GM13976 (cell line): Measurements from ENCODE around the gene GPN2.
A peak's percentile ranks its signal among the peaks of the same experiment; 100 is the strongest.

Experiments
- DNase-seq: peaks from one replicate; pipeline ENCODE4 v3.0.0; 2012; ENCODE audit warnings: low spot score
- CTCF ChIP-seq: IDR thresholded peaks from 2 replicates; pipeline ENCODE4 v1.5.1; 2012; ENCODE audit warnings: borderline replicate concordance, mild to moderate bottlenecking; ENCODE audit not compliant: insufficient read depth; ENCODE audit errors: extremely low read depth, missing control alignments, control extremely low read depth
- in situ Hi-C: fragments of 300-500 bp; cut with MboI; formaldehyde crosslinking; loops from one replicate; pipeline ENCODE4 v1.12.0; 2022; ENCODE audit warnings: low sequenced_read_pairs, mixed read lengths, inconsistent platforms; ENCODE audit not compliant: unreplicated experiment

The GPN2 gene

GRCh38 chr1:26900815-26901511 is 10.9 kb upstream of the GPN2 start:
- in situ Hi-C loops: no loop called here
- no peak for TF ChIP-seq CTCF
- DNase-seq: no peak

GRCh38 chr1:26900001-26900814 is 10.1 kb upstream of the GPN2 start, which contains the start of gene GPATCH3:
Gene GPATCH3 (minus strand): TSS chr1:26900467. CDS start chr1:26900442, 25 bp downstream.
- peak; percentile 93 for DNase-seq
- TF ChIP-seq CTCF: no peak
- in situ Hi-C loops: no loop called here

- TF ChIP-seq CTCF: no peak
- in situ Hi-C loops: no loop called here
- DNase-seq: no peak
These were observed 7.3 kb upstream of the GPN2 start for GRCh38 chr1:26897351-26897750.

GRCh38 chr1:26894263-26894662 is 4.2 kb upstream of the GPN2 start:
- DNase-seq: no peak
- no peak for TF ChIP-seq CTCF
- in situ Hi-C loops: no loop called here

- in situ Hi-C loops: no loop called here
- DNase-seq: no peak
- TF ChIP-seq CTCF: no peak
These were observed 349 bp upstream of the GPN2 start for GRCh38 chr1:26890467-26890796.

GRCh38 chr1:26888231-26888630 is 1.9 kb downstream of the GPN2 start:
- DNase-seq: no peak
- in situ Hi-C loops: no loop called here
- TF ChIP-seq CTCF: no peak

GRCh38 chr1:26887125-26887524 is 3.0 kb downstream of the GPN2 start:
- no peak for DNase-seq
- peak; percentile 24 for TF ChIP-seq CTCF
- in situ Hi-C loops: no loop called here
